GM13977 (cell line): ENCODE results near the gene STX8.

Experiments
- DNase-seq: peaks from one replicate; pipeline ENCODE4 v3.0.0; 2012; ENCODE audit warnings: low spot score
- in situ Hi-C: fragments of 300-500 bp; cut with MboI; formaldehyde crosslinking; loops from one replicate; pipeline ENCODE4 v1.12.0; 2022; ENCODE audit warnings: low sequenced_read_pairs, low pct_unique_long_range_greater_than_20kb, mixed read lengths, inconsistent platforms; ENCODE audit not compliant: unreplicated experiment
- TF ChIP-seq, protein P1 (sequence below): IDR thresholded peaks from 2 replicates; pipeline ENCODE4 v1.5.1; 2012; ENCODE audit warnings: mild to moderate bottlenecking, control low read depth; ENCODE audit not compliant: insufficient read depth; ENCODE audit errors: extremely low read depth, missing control alignments

STX8 gene

DNA sequence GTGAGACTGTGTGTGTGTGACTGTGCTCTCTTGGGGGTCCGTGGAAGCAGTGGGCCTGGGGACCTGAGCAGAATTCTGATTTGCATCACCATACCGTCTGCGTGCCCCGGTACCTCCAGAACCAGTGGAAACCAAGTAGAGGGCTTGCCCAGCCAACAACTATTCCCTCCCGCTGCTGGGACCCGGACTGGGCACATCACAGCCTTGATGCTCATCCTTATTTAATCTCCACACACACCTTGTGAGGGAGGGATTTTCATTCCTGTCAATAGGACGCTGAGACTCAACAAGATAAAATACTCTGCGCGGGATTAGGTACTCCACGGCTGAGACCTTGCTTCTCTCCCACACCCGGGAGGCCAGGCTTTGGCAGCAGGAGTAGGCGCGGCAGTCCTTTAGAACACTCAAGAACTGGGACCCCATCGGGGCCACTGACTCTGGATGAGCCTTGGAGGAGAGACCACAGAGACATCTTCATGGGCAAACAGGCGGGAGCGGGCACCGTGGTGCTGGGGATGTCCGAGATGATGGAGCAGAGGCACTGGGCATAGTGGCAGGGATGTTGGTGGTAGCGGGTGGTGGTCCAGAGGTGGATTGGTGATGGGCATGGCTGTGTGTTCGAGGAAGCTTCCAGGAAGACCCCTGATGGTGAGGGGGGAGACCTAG is 346.3 kb downstream of the STX8 start:
- in situ Hi-C loops, result no loop called here
- DNase-seq, result no peak
- TF ChIP-seq, protein P1, sequence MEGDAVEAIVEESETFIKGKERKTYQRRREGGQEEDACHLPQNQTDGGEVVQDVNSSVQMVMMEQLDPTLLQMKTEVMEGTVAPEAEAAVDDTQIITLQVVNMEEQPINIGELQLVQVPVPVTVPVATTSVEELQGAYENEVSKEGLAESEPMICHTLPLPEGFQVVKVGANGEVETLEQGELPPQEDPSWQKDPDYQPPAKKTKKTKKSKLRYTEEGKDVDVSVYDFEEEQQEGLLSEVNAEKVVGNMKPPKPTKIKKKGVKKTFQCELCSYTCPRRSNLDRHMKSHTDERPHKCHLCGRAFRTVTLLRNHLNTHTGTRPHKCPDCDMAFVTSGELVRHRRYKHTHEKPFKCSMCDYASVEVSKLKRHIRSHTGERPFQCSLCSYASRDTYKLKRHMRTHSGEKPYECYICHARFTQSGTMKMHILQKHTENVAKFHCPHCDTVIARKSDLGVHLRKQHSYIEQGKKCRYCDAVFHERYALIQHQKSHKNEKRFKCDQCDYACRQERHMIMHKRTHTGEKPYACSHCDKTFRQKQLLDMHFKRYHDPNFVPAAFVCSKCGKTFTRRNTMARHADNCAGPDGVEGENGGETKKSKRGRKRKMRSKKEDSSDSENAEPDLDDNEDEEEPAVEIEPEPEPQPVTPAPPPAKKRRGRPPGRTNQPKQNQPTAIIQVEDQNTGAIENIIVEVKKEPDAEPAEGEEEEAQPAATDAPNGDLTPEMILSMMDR, result no peak

DNA sequence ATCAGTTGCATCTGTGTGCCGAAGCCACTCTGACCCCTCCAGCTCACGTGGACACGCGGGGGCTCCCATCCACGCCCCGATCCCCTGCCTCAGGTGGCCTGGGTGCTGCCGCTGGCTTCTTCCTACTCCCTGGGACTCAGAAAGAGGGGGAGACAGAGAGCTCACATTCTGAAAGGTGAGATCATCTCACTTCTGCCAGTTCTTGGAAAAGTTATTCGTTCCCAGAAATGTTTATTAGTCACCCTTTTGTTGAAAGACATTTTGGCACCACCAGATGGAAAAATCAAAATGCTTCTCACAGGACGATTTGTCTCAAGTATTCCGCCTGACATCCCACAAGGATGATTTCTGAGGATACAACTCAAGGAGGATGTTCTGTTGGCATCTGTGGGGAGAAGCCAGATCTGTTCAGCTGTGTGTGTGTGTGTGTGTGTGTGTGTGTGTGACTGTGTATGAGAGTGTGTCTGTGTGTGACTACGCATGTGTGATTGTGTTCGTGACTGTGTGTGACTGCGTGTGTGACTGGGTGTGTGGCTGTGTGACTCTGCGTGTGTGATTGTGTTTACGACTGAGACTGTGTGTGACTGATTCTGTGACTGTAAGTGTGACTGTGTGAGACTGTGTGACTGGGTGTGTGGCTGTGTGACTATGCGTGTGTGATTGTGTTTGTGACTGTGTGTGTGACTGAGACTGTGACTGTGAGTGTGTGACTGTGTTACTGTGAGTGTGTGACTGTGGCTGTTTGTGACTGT is 347.0 kb downstream of the STX8 start:
- DNase-seq, result no peak
- in situ Hi-C loops, result no loop called here
- TF ChIP-seq, protein P1, result no peak

DNA sequence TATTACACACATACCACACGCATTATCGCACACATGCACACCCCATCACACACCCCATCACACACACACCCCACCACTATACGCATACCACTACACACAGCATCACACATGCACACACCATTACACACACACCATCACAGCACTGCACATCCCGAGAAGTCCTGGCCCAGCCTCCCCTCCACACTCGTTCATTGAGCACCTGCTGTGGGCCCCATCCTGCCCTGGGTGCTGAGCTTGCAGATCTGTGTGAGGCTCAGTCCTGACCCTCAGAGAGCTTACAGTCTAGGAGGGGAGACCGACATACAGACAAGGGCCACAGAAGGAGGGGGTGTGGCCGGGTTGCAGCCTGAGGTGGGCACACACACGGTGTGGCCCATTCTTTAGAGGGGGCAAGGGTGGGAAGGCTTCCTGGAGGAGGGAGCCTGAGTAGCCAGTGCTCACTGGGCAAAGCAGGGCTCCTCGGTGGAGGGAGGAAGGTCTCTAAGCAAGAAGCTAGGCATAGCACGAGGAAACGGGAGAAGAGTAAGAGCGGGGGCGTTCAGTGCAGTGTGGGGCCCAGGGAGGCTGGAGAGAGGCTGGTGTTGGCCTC is 347.7 kb downstream of the STX8 start:
- in situ Hi-C loops, result no loop called here
- TF ChIP-seq, protein P1, result no peak
- no peak for DNase-seq

DNA sequence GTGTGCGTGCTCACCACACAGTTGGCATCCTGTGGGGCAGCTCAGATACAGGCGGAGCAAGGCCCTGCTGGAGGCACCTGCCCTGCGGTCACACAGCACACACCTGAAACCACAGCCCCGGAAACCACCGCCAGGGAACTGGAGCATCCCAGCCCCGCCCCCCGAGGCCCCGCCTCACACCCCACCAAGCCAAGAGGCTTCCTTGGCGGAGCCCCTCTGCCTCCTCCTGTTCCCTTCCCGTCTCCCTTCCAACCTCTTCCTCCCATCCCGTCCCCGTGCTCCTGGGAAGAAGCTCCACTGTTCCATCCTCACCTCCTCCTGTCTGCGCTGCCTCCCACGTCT is 348.9 kb downstream of the STX8 start:
- in situ Hi-C loops, result no loop called here
- no peak for DNase-seq
- TF ChIP-seq, protein P1, result no peak

- DNase-seq, result no peak
- in situ Hi-C loops, result no loop called here
- TF ChIP-seq, protein P1, result no peak
Measured at GRCh38 chr17:9226130-9226793, 349.4 kb downstream of the STX8 start.

GRCh38 chr17:9225305-9226101 is 350.1 kb downstream of the STX8 start:
- TF ChIP-seq, protein P1, result no peak
- no peak for DNase-seq
- in situ Hi-C loops, result no loop called here
